Osteocyte (in vitro differentiated cells): ENCODE data around the gene CALML4. TPM values are rescaled to one million over a fixed set of nuclear protein-coding genes. Genes with fewer than 3 reads are reported as not detected.
"Not testable (repeated sequence)": the region's sequence is repeated elsewhere in the genome, so short reads cannot be mapped to it uniquely, and the experiment has no call there.

Source experiments
- DNase-seq: peaks from one replicate; pipeline ENCODE4 v3.0.0; 2021; ENCODE audit warnings: mixed read lengths; ENCODE audit not compliant: unreplicated experiment; ENCODE audit errors: extremely low spot score
- H3K27ac Mint-ChIP-seq: one replicate; pipeline ENCODE4 v1.8.0; 2021; ENCODE audit warnings: mild to moderate bottlenecking, mixed read lengths; ENCODE audit not compliant: unreplicated experiment
- H3K27me3 Mint-ChIP-seq: one replicate; pipeline ENCODE4 v1.8.0; 2021; ENCODE audit warnings: mixed read lengths; ENCODE audit not compliant: unreplicated experiment
- H3K36me3 Mint-ChIP-seq: one replicate; pipeline ENCODE4 v1.8.0; 2021; ENCODE audit warnings: mixed read lengths; ENCODE audit not compliant: unreplicated experiment
- H3K4me1 Mint-ChIP-seq: one replicate; pipeline ENCODE4 v1.8.0; 2021; ENCODE audit warnings: mixed read lengths; ENCODE audit not compliant: unreplicated experiment
- H3K4me3 Mint-ChIP-seq: one replicate; pipeline ENCODE4 v1.8.0; 2021; ENCODE audit warnings: mild to moderate bottlenecking, moderate library complexity, mixed read lengths; ENCODE audit not compliant: unreplicated experiment
- H3K9me3 Mint-ChIP-seq: one replicate; pipeline ENCODE4 v1.8.0; 2021; ENCODE audit warnings: mixed read lengths; ENCODE audit not compliant: unreplicated experiment
- total RNA-seq: library from RNA; stranded (reverse); gene quantifications from 2 replicates; pipeline ENCODE4 v1.2.1, GENCODE V29; 2021
- TF ChIP-seq, protein P1 (sequence below): fragments of 200-600 bp; sonication (generic); IDR thresholded peaks from 2 replicates; pipeline ENCODE4 v1.5.0; 2021; ENCODE audit warnings: antibody characterized with exemption, mild to moderate bottlenecking, moderate library complexity

CALML4 gene
- total RNA-seq, 1 donor from 2014 or later, result 2.0 TPM

DNA sequence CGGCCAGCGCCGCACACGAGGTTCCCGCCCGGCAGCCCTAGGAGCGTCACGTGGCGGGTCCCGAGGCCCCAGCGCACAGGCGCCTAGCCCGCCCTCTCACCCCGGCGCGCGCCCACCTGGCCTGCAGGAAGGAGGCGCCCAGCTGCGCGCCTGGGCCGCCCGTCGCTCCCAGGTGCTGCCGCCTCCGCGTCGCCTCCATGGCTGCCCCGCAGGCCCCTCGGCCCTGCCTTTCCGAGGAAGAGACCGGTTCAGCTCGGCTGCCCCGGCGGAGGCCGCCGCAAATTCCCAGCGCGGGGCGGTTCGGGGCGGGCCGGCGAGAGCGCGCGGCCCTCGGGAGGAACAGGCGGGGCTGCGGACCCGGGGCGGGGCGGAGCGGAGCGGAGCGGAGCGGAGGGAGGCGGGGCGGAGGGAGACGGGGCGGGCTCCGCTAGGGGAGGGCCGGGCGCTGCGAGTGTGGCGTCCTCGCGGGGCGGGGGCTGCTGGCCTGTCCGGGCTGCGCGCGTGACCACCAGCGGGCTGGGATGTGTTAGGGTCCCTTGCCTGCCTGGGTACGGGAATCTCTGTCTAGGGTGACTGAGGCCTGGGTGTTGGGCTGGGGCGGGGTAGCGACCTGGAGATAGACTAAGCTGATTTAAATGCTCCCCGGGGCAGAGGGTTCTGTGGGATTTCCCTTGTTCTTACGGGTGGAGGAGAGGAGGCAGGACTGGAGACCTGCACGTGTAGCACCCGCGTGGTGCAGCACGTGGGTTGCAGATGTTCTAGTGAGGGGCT, 24.4 kb upstream of the CALML4 start, which contains the start of gene CLN6:
TSS of gene CLN6 (minus strand) at position 343 of the 771 bp plus-strand sequence. CDS start at position 199, 144 bp downstream.
- Mint-ChIP-seq H3K4me3 (peak within 1 kb of the TSS; percentile 81), H3K27ac (peak within 1 kb of the TSS; percentile 85), H3K4me1 (peaks cover 21% of the 10 kb centered on the region), H3K36me3 (no peaks in the 10 kb centered on the region), H3K9me3 (no peaks in the 10 kb centered on the region), H3K27me3 (no peaks in the 10 kb centered on the region)
- DNase-seq, result peak; percentile 93
- TF ChIP-seq, protein P1, sequence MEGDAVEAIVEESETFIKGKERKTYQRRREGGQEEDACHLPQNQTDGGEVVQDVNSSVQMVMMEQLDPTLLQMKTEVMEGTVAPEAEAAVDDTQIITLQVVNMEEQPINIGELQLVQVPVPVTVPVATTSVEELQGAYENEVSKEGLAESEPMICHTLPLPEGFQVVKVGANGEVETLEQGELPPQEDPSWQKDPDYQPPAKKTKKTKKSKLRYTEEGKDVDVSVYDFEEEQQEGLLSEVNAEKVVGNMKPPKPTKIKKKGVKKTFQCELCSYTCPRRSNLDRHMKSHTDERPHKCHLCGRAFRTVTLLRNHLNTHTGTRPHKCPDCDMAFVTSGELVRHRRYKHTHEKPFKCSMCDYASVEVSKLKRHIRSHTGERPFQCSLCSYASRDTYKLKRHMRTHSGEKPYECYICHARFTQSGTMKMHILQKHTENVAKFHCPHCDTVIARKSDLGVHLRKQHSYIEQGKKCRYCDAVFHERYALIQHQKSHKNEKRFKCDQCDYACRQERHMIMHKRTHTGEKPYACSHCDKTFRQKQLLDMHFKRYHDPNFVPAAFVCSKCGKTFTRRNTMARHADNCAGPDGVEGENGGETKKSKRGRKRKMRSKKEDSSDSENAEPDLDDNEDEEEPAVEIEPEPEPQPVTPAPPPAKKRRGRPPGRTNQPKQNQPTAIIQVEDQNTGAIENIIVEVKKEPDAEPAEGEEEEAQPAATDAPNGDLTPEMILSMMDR, result no peak

DNA sequence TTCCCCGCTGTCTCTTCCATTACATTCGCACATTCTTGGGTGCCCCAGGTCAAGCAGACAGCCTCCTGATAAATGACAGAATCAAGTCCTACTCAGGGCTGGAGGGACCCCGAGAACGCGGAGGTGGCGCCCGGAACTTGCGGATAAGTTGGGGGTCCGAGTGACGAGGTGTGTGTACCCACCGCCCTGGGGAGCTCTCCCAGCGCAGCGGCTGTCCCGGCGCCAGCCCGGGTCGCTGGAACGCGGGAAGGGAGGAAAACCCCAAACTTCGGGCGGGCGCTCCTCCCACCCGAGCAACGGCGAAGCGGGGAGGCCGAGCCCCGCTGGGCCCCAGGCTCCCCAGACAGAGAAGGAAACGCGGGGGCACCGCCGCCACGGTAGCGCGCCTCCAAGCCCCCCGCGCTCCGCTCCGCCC, 23.8 kb upstream of the CALML4 start:
- H3K4me1 Mint-ChIP-seq, result peaks cover 22% of the 10 kb centered on the region
- TF ChIP-seq, protein P1, result no peak
- no peak for DNase-seq
- no peaks in the 10 kb centered on the region for H3K9me3 Mint-ChIP-seq
- H3K4me3 Mint-ChIP-seq, result peak overlapping the region; percentile 77
- H3K36me3 Mint-ChIP-seq, result no peaks in the 10 kb centered on the region
- no peaks in the 10 kb centered on the region for H3K27me3 Mint-ChIP-seq
- H3K27ac Mint-ChIP-seq, result peak overlapping the region; percentile 33

DNA sequence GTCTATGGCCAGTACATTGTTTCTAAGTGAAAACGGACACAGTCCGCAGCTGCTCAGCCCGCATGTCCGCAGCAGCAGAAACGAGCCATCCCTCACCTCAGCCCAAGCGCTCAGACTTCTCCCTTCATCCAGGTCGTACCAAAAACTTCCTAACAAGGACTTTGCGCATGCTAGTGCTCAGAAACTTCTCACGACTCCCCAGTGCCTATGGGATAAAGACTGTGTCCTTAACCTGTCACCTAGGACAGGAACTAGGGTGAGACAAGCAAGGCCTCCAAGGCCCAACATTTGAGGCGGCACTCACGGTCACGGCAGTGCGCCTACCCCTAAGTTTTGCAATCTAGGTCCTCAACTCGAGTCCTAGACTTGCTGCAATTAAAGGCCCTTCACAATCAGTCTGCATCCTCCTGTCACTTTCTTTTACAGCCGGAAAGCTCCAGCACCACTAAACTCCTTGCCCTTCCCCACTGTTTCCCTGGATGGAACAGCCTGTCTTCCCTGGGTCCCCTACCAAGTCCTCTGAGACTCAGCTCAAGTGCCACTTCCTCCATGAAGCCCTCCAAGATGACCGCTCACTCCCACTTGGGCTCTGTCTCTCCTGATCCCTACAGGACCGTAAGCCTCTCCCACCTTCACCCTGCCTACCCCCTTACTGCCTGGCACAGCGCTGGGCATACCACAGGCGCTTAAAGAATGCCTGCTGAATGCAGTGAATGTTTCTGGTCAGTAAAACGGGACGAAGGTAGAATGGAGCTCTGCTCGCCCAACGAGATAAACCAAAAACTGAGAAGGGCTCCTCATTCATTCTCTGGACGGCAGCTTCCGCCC, 23.2 kb upstream of the CALML4 start:
- Mint-ChIP-seq H3K4me3 (peak overlapping the region; percentile 77), H3K9me3 (no peaks in the 10 kb centered on the region), H3K36me3 (no peaks in the 10 kb centered on the region), H3K27me3 (no peaks in the 10 kb centered on the region), H3K4me1 (peaks cover 22% of the 10 kb centered on the region), H3K27ac (peak overlapping the region; percentile 33)
- DNase-seq, result peak; percentile 73
- TF ChIP-seq, protein P1, result no peak

DNA sequence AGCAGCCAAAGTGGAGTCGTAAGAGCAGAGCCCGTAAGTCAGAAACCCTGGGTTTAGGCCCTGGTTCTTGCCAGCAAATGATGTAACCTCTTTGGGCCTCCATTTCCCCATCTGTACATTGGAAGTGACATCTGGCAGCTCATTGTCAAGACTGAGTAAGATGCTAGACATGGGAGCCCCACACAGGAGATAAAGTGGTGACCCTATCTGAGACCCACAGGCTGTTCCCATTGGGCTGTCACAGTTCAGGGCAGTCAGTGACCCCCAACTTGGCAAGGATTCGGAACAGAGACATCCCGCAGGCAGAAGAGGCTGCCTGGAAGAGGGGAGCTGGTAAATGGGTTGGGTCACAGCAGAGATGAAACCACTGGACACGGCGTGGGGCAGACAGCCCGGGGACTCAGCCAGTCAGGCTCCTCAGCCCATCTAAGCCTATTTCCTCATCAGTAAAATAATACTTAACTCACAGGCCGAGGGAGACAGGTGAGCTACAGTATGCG, 22.6 kb upstream of the CALML4 start:
- Mint-ChIP-seq H3K27me3 (no peaks in the 10 kb centered on the region), H3K4me3 (peak overlapping the region; percentile 77), H3K4me1 (peaks cover 22% of the 10 kb centered on the region), H3K36me3 (no peaks in the 10 kb centered on the region), H3K27ac (peak overlapping the region; percentile 31), H3K9me3 (no peaks in the 10 kb centered on the region)
- TF ChIP-seq, protein P1, result no peak
- peak; percentile 67 for DNase-seq

DNA sequence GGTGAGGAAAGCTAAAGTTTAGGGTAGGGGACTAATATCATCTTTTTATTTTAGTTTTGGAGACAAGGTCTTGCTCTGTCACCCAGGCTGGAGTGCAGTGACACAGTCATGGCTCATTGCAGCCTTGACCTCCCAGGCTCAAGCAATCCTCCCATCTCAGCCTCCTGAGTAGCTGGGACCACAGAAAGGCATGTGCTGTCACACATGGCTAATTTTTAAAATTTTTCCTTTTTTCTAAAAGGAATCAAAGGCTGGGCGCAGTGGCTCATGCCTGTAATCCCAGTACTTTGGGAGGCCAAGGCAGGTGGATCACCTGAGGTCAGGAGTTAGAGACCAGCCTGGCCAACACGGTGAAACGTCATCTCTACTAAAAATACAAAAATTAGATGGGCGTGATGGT, 20.3 kb upstream of the CALML4 start:
- H3K36me3 Mint-ChIP-seq, result not testable (repeated sequence)

More for the DNA sequence above, 20.3 kb upstream of the CALML4 start:
- H3K27ac Mint-ChIP-seq, H3K27me3 Mint-ChIP-seq, H3K9me3 Mint-ChIP-seq, H3K4me3 Mint-ChIP-seq: not testable (repeated sequence)
- peaks cover 22% of the 10 kb centered on the region for H3K4me1 Mint-ChIP-seq
- DNase-seq, result peak; percentile 19
